Measurements from ENCODE around the gene NR1H2. TPM values are rescaled to one million over a fixed set of nuclear protein-coding genes. Genes with fewer than 3 reads are reported as not detected.
"Not testable (repeated sequence)": the region's sequence is repeated elsewhere in the genome, so short reads cannot be mapped to it uniquely, and the experiment has no call there.

Gene NR1H2
- total RNA-seq: 100 to 1,000 TPM; 106 to 107 (median 106) TPM

DNA sequence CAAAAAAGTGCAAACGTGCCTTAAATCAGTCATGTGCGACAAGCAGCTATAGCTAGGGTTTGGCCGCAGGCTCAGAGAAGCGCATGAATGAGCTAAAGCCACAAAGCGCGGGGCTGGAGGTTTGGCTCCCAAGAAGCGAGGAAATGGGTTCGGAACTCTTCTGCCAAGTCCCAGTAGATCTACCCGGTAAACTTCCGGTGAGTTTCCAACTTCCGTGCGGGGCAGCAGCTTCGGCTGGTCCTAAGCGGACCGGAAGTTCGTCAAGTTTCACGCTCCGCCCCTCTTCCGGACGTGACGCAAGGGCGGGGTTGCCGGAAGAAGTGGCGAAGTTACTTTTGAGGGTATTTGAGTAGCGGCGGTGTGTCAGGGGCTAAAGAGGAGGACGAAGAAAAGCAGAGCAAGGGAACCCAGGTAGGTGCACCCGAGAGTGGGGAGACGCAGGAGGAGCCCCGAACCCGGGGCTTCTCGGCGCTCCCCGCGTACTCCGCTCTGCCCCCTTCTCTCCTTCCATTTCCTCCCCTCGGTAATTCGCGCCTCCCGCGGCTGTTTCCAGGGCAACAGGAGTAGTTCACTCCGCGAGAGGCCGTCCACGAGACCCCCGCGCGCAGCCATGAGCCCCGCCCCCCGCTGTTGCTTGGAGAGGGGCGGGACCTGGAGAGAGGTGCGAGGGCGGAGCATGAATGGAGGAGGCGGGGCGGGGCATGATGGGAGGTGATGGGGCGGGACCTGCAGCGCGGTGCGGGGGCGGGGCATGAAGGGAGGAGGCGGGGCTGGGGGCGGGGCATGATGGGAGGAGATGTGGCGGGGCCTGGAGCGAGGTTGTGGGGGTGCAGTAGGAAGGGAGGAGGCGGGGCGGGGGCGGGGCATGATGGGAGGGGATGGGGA lies at the start of gene NR1H2:
TSS of gene NR1H2 (plus strand) at position 292 of the 885 bp plus-strand sequence. CDS start 1,149 bp downstream, outside the sequence.
- Mint-ChIP-seq H3K36me3 (ENCODE audit: insufficient read depth) (peaks cover 22% of the 10 kb centered on the region), H3K4me1 (ENCODE audit: low read depth) (peaks cover 8% of the 10 kb centered on the region), H3K4me3 (peak within 1 kb of the TSS; percentile 100), H3K27me3 (ENCODE audit: low read depth) (no peaks in the 10 kb centered on the region), H3K9me3 (no peaks in the 10 kb centered on the region)
- peak; percentile 93 for ATAC-seq
- DNase-seq: peak; percentile 95

DNA sequence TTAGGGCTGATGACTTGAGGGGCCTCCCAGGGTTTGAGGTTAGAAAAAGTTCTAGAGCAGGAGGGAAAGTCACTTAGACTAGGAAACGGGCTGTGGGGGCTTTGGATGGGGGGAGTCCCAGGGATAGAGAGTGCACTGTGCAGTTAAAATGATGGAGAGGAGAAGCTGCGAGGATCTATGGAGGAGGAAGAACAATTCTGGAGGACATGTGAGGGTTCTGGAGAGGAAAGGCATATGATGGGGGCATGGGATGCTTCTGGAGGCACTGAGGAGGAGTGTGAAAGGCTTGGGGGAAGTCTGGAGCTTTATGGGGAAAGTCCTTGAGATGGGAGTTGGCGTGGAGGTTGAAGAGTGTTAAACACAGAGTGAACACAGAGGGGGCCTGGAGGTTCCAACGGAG lies 49.2 kb upstream of the NR1H2 start:
- DNase-seq (no peak), ATAC-seq (no peak)
- peaks cover 42% of the 10 kb centered on the region for H3K4me1 Mint-ChIP-seq (ENCODE audit: low read depth)
- H3K4me3 Mint-ChIP-seq: peak overlapping the region; percentile 65
- no peaks in the 10 kb centered on the region for H3K36me3 Mint-ChIP-seq (ENCODE audit: insufficient read depth)
- H3K27me3 Mint-ChIP-seq (ENCODE audit: low read depth): peaks cover 50% of the 10 kb centered on the region
- H3K9me3 Mint-ChIP-seq: no peaks in the 10 kb centered on the region

DNA sequence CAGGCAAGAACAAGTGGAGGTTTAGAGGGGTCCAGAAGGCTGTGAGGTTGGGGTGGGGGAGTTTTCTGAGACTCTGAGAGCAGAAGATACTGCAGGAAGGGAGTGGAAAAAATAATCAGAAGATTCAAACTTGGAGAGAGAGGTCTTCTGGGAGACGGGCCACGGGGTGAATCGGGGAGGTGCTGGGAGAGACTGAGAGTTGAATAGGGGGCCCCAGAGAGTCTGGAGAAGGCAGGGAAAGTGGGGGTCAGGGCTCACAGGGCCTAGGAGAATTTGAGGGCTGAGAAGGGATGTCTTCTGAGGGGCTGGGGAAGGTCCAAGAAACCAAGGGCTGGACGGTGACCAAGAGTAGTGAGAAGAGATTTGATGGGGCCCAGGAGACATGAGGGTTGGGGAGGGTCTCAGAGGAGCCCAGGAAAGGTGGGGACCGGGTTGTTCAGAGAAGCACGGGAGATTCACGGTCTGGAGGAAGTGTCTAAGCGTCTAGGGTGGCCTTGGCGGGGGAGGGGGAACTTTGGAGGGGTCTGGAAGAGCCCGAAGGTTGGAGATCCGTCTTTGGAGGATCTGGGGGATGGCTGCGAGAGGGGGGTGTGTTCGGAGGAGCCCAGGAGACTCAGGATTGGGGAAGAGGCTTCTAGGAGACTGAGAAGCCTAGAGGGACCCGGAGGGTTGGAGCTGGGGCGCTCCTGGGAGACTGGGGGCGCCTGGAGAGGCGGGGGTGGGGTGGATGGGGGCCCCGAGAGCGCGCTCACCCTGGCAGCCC lies 48.6 kb upstream of the NR1H2 start:
- H3K36me3 Mint-ChIP-seq (ENCODE audit: insufficient read depth): no peaks in the 10 kb centered on the region
- ATAC-seq (no peak), DNase-seq (no peak)
- no peaks in the 10 kb centered on the region for H3K9me3 Mint-ChIP-seq
- peak overlapping the region; percentile 65 for H3K4me3 Mint-ChIP-seq
- H3K4me1 Mint-ChIP-seq (ENCODE audit: low read depth): peaks cover 48% of the 10 kb centered on the region
- peaks cover 56% of the 10 kb centered on the region for H3K27me3 Mint-ChIP-seq (ENCODE audit: low read depth)

DNA sequence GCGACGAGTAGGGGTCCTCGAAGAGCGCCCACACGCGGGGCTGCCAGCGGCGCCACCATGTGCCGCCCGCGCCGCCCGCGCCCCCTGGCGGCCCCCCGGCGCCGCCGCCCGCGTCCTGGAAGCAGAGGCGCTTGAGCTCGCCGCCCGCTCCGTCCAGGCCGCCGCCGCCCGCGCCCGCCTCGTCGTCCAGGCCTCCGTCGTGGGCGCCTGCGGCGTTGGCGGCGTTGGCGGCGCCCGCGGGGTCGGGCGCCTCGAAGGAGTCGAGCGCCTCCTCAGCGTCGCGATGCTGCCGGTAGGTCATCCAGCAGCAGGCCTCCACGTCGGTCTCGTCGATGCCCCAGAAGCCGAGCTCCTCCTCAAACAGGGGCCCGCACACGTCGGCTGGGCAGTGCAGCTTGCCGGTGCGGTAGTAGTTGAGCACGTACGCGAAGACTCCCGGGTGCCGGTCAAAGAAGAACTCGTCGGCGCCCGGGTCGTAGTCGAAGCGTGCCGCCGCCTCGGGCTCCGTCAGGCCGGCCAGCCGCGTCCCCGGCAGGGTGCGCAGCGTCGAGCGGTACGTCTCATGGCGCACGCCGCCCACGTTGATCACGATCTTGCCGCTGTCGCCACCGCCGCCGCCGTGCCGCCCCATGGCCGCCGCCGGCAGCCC lies 47.9 kb upstream of the NR1H2 start:
- Mint-ChIP-seq H3K9me3 (no peaks in the 10 kb centered on the region), H3K27me3 (ENCODE audit: low read depth) (peaks cover 60% of the 10 kb centered on the region), H3K4me3 (no peak overlapping the region), H3K4me1 (ENCODE audit: low read depth) (peaks cover 51% of the 10 kb centered on the region), H3K36me3 (ENCODE audit: insufficient read depth) (no peaks in the 10 kb centered on the region)
- ATAC-seq: peak; percentile 7
- no peak for DNase-seq

DNA sequence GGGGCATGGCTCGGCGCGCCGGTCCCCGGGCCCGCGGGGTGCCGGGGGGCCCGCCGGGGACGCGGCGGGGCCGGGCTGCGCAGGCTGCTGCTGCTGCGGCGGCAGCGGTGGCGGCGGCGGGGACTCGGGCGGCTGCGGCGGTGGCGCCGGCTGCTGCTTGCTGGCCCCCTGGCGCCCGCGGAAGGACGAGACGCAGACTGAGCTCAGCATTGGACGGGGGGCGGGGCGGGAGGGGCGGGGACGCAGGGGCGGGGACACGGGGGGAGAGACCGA lies 47.4 kb upstream of the NR1H2 start:
- ATAC-seq (no peak), DNase-seq (no peak)
- no peak overlapping the region for H3K4me3 Mint-ChIP-seq
- H3K36me3 Mint-ChIP-seq (ENCODE audit: insufficient read depth): no peaks in the 10 kb centered on the region
- no peaks in the 10 kb centered on the region for H3K9me3 Mint-ChIP-seq
- H3K27me3 Mint-ChIP-seq (ENCODE audit: low read depth): peaks cover 60% of the 10 kb centered on the region
- H3K4me1 Mint-ChIP-seq (ENCODE audit: low read depth): peaks cover 56% of the 10 kb centered on the region

DNA sequence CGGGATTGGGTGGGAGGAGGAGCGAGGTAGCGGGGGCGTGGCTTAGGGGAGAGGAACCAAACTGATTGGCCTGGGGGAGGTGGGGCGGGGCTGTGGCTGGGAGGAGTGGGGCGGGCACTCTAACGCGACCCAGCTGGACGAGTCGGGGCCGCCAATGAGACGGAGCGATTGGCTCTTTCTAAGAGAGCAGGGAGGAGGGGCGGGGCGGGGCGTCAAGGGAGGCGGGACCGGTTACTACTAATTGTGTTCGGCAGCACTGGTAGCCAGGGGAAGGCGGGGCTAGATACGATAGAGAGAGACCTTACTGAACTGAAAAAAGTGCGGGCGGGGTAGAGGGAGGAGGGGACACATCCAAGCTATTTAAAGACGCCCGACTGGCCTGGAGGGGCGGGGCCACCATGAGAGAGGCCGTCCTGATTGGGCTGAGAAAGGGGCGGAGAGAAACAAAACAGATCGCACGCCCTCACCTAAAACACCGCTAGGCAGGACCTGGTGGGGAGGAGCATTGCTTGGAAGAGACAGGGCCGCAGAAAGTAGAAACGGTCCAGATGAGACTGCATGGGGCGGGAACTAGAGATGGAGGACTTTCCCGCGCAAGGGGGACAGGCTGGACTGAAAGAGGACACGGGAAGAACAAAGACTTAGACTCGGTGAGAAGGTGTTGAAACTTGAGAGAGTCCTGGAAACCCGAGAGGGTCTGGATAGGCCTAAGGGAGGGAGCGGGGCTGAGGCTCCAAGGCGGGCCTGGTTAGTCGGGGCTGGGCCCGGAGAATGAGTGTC lies 46.9 kb upstream of the NR1H2 start, which contains the start of gene KCNC3:
TSS of gene KCNC3 (minus strand) at position 232 of the 780 bp plus-strand sequence. CDS start 295 bp downstream, outside the sequence.
- Mint-ChIP-seq H3K4me1 (ENCODE audit: low read depth) (peaks cover 60% of the 10 kb centered on the region), H3K27me3 (ENCODE audit: low read depth) (peaks cover 59% of the 10 kb centered on the region), H3K4me3 (peak within 1 kb of the TSS; percentile 70)

DNA sequence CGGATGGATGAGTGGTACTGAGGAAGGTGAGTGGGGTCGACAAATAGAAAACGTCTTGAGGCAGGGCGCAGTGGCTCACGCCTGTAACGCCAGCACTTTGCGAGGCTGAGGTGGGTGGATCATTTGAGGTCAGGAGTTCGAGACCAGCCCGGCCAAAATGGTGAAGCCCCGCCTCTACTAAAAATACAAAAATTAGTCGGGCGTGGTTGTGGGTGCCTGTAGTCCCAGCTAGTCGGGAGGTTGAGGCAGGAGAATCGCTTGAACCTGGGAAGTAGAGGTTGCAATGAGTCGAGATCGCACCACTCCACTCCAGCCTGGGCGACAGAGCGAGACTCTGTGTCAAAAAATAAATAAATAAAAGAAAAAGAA lies 46.3 kb upstream of the NR1H2 start:
- Mint-ChIP-seq H3K4me1 (ENCODE audit: low read depth) (peaks cover 60% of the 10 kb centered on the region), H3K27me3 (ENCODE audit: low read depth) (peaks cover 57% of the 10 kb centered on the region), H3K4me3 (peak overlapping the region; percentile 70)
- ATAC-seq; DNase-seq; H3K36me3 Mint-ChIP-seq (ENCODE audit: insufficient read depth); H3K9me3 Mint-ChIP-seq: not testable (repeated sequence)

More for the DNA sequence above, 46.9 kb upstream of the NR1H2 start, which contains the start of gene KCNC3:
- DNase-seq (peak; percentile 82), ATAC-seq (peak; percentile 58 to 65)
- H3K9me3 Mint-ChIP-seq: no peaks in the 10 kb centered on the region
- no peaks in the 10 kb centered on the region for H3K36me3 Mint-ChIP-seq (ENCODE audit: insufficient read depth)

DNA sequence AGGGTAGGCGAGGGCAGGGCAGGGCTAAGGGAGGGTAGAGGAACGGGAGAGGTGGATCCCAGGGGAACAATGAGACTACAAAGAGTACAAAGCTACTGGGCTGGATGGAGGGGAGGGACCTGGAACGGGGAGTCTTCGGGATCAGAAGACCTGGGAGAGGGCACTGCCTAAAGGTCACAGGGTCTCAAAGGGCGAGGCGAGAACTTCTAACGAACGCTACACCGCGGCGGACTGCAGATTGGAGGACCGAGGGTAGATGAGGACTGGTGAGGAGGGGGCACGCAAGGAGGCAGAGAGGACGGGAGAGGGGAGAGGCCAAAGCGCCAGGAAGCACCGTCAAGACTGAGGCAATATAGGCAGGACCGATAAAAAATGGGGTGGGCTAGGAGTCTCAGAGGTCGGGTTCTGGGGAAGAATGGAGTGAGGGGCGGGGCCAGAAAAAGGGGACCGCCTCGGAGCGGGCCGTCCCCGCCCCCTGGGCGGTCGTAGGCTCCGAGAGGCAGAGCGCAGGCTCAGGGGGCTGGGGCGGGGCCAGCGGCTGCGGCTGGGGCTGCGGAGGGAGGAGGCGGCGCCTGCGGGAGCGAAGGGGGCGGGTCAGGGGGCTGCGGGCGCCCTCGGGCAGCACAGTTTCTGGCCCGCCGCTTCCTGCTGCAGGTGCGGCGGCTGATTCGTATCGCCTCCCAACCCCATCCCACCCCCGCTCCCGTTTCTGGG lies 45.7 kb upstream of the NR1H2 start:
- DNase-seq (peak; percentile 52), ATAC-seq (peak; percentile 38 to 44)
- Mint-ChIP-seq H3K4me1 (ENCODE audit: low read depth) (peaks cover 66% of the 10 kb centered on the region), H3K27me3 (ENCODE audit: low read depth) (peaks cover 59% of the 10 kb centered on the region), H3K4me3 (peak overlapping the region; percentile 70), H3K36me3 (ENCODE audit: insufficient read depth) (no peaks in the 10 kb centered on the region), H3K9me3 (no peaks in the 10 kb centered on the region)

DNA sequence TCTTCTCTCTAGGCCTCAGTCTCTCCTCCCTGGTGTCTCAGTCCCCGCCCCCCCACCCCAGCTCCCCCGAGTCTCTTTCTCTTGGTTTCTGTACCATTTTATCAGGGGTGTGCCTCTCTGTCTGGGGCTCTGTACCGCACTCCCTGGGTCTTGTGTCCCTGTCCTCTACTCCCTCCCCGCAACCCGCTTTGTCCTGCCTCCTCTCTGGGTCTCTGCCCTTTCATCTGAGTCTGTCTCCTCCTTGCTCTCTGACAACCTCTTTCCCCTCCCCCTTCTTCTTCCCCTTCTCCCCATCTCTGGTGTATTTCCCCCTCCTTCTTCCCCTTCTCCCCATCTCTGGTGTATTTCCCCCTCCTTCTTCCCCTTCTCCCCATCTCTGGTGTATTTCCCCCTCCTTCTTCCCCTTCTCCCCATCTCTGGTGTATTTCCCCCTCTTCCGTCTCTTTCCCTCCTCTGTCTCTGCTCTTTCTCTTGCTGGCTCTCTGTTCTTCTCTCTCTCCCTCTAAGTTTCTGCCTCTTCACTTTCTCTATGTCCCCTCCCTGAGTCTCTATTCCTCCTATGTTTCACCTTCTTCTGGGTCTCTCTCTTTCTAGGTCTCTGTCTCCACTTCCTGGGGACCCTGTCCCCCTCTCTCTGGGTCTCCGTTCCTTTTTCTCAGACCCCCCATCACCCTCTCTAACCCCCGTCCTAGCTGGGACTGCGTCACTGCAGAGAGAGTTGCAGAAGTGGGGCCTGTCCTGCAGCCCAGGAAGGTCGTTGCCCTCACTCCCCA lies 44.9 kb upstream of the NR1H2 start:
- Mint-ChIP-seq H3K4me3 (peak overlapping the region; percentile 51), H3K9me3 (no peaks in the 10 kb centered on the region), H3K4me1 (ENCODE audit: low read depth) (peaks cover 64% of the 10 kb centered on the region), H3K36me3 (ENCODE audit: insufficient read depth) (no peaks in the 10 kb centered on the region), H3K27me3 (ENCODE audit: low read depth) (peaks cover 56% of the 10 kb centered on the region)
- ATAC-seq (no peak), DNase-seq (no peak)

DNA sequence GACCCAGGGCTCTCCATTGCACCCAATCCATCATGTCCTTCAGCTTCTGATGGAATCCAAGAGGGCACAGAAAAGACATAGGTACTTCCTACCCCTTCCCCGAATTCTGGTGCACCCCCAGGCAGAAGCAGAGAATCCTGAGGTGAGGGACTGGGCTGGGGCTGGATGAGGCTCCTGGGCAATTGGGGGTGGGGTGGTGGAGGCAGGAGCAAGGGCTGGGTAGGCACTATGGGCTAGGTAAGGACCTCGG lies 44.3 kb upstream of the NR1H2 start:
- Mint-ChIP-seq H3K4me1 (ENCODE audit: low read depth) (peaks cover 62% of the 10 kb centered on the region), H3K36me3 (ENCODE audit: insufficient read depth) (no peaks in the 10 kb centered on the region), H3K9me3 (no peaks in the 10 kb centered on the region), H3K4me3 (peak overlapping the region; percentile 31), H3K27me3 (ENCODE audit: low read depth) (peaks cover 51% of the 10 kb centered on the region)
- ATAC-seq (no peak), DNase-seq (no peak)

DNA sequence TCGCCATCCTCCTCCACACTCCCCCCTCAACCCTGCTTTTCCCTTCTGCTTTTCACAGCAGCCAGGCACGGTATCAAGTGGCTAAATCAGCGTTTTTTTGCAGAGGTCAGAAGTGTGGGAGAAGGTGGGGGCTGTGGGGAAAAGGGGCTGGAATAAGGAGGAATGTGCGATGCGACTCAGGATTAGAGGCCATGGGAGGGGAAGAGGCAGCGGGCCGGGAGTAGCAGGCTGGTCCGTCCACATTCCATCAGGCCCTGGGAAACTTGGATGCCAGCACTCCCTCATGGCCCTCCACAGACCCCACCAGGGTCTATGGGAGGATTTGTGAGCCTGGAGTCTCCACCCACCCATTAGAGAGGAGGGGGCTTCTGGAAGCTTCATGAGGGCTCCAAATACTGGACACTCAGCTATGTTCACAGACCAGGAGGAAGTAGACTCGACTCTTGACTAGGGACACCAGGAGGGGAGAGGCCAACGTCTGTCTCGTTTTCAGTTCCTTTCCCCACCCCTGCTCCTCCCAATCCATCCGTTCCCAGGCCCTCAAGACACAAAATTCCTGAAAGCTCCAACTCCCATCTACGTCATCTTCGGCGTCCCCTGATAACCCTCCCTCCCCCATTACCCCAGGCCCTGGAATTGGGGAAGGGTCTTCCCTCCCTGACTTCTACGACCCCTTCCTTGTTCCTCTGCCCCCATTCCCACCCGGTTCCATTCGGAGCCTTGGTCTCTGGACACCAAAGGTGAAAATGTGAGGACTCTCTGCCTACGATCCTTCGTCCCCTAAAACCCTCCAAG lies 43.8 kb upstream of the NR1H2 start:
- peaks cover 56% of the 10 kb centered on the region for H3K4me1 Mint-ChIP-seq (ENCODE audit: low read depth)
- DNase-seq: no peak
- no peaks in the 10 kb centered on the region for H3K9me3 Mint-ChIP-seq
- peaks cover 46% of the 10 kb centered on the region for H3K27me3 Mint-ChIP-seq (ENCODE audit: low read depth)
- peak overlapping the region; percentile 35 for H3K4me3 Mint-ChIP-seq
- no peaks in the 10 kb centered on the region for H3K36me3 Mint-ChIP-seq (ENCODE audit: insufficient read depth)
- ATAC-seq: no peak

DNA sequence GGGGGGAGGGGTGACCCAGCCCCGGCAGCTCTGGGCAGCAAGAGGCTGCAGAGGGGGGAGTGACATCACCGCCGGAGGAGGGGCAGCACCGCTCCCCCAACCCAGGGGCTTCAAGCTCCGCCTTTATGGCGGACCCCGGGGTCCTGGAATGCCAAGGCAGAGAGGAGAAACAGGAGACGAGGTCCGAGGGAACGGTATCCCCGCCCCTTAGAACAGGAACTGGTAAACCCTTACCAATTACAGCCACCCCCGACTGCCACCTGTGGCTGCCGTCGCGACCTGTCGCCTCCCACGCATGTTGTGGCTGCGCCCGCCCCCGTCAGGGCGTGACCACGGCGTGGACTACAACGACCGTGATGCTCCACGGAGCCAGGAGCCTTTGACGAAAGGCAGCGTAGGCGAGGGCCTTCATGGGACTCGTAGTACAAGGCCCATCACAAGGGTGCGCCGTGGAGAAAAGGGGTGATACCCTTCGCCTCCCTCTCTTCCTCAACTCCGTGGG lies 43.0 kb upstream of the NR1H2 start:
- Mint-ChIP-seq H3K4me3 (peak overlapping the region; percentile 74), H3K27me3 (ENCODE audit: low read depth) (peaks cover 41% of the 10 kb centered on the region), H3K9me3 (no peaks in the 10 kb centered on the region), H3K36me3 (ENCODE audit: insufficient read depth) (no peaks in the 10 kb centered on the region), H3K4me1 (ENCODE audit: low read depth) (peaks cover 52% of the 10 kb centered on the region)
- peak; percentile 88 for DNase-seq
- peak; percentile 64 to 73 for ATAC-seq

All from activated T-cell treated with anti-CD3 and anti-CD28 coated beads, Interleukin-2, amount 50 U/mL, for 4 hours (primary cell).